GM23248 (cell line): ENCODE results near the gene GFM2.
"Not testable (repeated sequence)": the region's sequence is repeated elsewhere in the genome, so short reads cannot be mapped to it uniquely, and the experiment has no call there.

Source experiments
- EZH2 ChIP-seq: fragments of 200-600 bp; sonication (generic); IDR thresholded peaks from 2 replicates; pipeline ENCODE4 v1.6.1; 2018; ENCODE audit warnings: antibody characterized with exemption, mild to moderate bottlenecking; ENCODE audit not compliant: insufficient read depth, poor library complexity, severe bottlenecking
- EZH2phosphoT487 ChIP-seq: fragments of 200-600 bp; sonication (generic); IDR thresholded peaks from 2 replicates; pipeline ENCODE4 v1.6.1; 2018; ENCODE audit warnings: antibody characterized with exemption, moderate library complexity, mild to moderate bottlenecking, low read depth; ENCODE audit not compliant: insufficient read depth

- not testable (repeated sequence) for TF ChIP-seq EZH2phosphoT487, EZH2
These were observed 24.8 kb upstream of the GFM2 start for GRCh38 chr5:74791669-74792068.
